Endothelial cell (in vitro differentiated cells): Measurements from ENCODE around the gene CACNA1H. TPM values are rescaled to one million over a fixed set of nuclear protein-coding genes. Genes with fewer than 3 reads are reported as not detected.

ENCODE experiments used
- DNase-seq: peaks from one replicate; pipeline ENCODE4 v3.0.0; 2021; ENCODE audit warnings: low spot score
- H3K27ac Mint-ChIP-seq: one replicate; pipeline ENCODE4 v1.8.0; 2021; ENCODE audit warnings: mixed read lengths, inconsistent platforms; ENCODE audit not compliant: unreplicated experiment
- H3K27me3 Mint-ChIP-seq: one replicate; pipeline ENCODE4 v1.8.0; 2021; ENCODE audit warnings: mild to moderate bottlenecking, moderate library complexity, mixed read lengths, inconsistent platforms; ENCODE audit not compliant: unreplicated experiment
- H3K36me3 Mint-ChIP-seq: one replicate; pipeline ENCODE4 v1.8.0; 2021; ENCODE audit warnings: mild to moderate bottlenecking, low read depth, mixed read lengths, inconsistent platforms; ENCODE audit not compliant: unreplicated experiment
- H3K4me1 Mint-ChIP-seq: one replicate; pipeline ENCODE4 v1.8.0; 2021; ENCODE audit warnings: mild to moderate bottlenecking, mixed read lengths, inconsistent platforms; ENCODE audit not compliant: unreplicated experiment
- H3K4me3 Mint-ChIP-seq: one replicate; pipeline ENCODE4 v1.8.0; 2021; ENCODE audit warnings: mild to moderate bottlenecking, mixed read lengths, inconsistent platforms; ENCODE audit not compliant: unreplicated experiment
- H3K9me3 Mint-ChIP-seq: one replicate; pipeline ENCODE4 v1.8.0; 2021; ENCODE audit warnings: mixed read lengths, inconsistent platforms; ENCODE audit not compliant: unreplicated experiment
- CTCF ChIP-seq: fragments of 200-600 bp; sonication (generic); IDR thresholded peaks from one replicate; pipeline ENCODE4 v1.5.0; 2021; ENCODE audit warnings: antibody characterized with exemption; ENCODE audit not compliant: unreplicated experiment
- total RNA-seq: library from RNA; stranded (reverse); fragmentation: NEBNext Ultra II Directional; extraction: Animal tissue kit (Norgen Biotek cat#: 25700); gene quantifications from one replicate; pipeline ENCODE4 v1.2.1, GENCODE V29; 2021; ENCODE audit not compliant: unreplicated experiment

CACNA1H gene
- total RNA-seq, 1 donor from 2014 or later: 3.4 TPM

DNA sequence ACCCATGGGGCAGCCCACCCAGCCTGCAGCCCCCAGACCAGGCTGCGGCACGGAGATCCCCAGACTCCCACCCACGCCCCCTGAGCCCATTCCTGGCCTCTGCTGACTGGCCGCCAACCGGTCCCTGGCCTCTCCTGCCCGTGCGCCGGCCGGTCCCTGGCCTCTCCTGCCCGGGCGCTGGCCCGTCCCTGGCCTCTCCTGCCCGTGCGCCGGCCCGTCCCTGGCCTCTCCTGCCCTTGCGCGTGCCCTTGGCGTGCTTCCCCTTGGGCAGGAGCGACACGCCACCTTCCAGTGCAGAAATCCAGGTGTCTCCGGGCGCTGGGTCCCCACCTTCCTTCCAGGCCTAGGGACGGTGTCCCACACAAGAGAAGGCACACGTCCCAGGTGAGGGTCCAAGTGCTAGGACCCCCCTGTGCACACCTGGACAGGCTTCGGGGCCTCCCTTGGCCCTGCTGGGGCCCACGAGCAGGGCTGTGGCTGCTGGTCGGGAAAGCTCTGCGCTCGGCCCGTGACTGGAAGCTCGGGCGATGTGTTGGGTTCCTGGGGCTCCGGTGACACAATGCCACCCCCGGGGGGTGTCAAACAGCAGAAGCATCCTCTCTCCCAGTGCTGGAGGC is 21.4 kb upstream of the CACNA1H start:
- Mint-ChIP-seq H3K27me3 (no peaks in the 10 kb centered on the region), H3K4me1 (no peaks in the 10 kb centered on the region), H3K9me3 (no peaks in the 10 kb centered on the region), H3K4me3 (no peak overlapping the region), H3K36me3 (no peaks in the 10 kb centered on the region), H3K27ac (no peak overlapping the region)
- DNase-seq: no peak
- no peak for TF ChIP-seq CTCF

DNA sequence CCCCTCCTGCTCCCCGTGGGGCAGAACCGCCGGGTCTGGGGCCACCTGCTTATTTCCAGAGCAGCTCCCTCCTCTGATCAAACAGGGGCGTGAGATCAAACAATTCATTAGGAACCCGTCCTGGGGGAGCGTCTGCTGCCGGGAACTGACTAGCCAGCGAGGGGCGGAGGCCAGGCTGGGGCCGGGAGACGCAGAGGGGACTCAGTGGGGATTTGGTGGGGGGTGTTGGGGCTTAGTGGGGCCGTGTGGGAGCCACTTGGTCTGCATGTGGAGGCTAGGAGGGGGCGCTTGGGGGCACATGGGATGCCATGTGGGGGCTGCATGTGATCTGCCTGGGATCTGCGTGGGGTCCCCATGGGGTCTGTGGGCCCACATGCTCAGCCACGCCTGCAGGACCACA is 20.5 kb upstream of the CACNA1H start:
- Mint-ChIP-seq H3K27ac (no peak overlapping the region), H3K4me1 (no peaks in the 10 kb centered on the region), H3K36me3 (no peaks in the 10 kb centered on the region), H3K27me3 (no peaks in the 10 kb centered on the region), H3K9me3 (no peaks in the 10 kb centered on the region), H3K4me3 (no peak overlapping the region)
- TF ChIP-seq CTCF: no peak
- no peak for DNase-seq

DNA sequence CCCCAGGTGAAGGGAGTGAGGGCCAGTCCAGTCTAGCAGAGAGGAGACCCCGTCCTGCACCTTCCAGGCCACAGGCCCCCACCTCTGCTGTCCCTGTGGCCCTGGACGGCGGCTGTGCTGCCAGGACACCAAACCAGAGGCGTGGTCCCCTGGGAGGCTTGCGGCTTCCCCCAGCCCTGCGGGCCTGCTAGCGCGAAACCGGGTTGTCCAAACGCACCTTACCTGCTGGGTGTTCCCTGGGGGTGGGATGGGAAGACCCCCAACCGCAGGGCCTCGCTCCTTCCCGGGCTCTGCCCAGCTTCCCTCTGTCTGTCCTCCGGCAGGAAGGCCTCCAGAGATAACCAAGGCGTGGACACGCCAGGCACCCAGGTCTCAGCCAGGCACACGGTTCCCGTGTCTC is 19.6 kb upstream of the CACNA1H start:
- Mint-ChIP-seq H3K27me3 (no peaks in the 10 kb centered on the region), H3K4me3 (no peak overlapping the region)

DNA sequence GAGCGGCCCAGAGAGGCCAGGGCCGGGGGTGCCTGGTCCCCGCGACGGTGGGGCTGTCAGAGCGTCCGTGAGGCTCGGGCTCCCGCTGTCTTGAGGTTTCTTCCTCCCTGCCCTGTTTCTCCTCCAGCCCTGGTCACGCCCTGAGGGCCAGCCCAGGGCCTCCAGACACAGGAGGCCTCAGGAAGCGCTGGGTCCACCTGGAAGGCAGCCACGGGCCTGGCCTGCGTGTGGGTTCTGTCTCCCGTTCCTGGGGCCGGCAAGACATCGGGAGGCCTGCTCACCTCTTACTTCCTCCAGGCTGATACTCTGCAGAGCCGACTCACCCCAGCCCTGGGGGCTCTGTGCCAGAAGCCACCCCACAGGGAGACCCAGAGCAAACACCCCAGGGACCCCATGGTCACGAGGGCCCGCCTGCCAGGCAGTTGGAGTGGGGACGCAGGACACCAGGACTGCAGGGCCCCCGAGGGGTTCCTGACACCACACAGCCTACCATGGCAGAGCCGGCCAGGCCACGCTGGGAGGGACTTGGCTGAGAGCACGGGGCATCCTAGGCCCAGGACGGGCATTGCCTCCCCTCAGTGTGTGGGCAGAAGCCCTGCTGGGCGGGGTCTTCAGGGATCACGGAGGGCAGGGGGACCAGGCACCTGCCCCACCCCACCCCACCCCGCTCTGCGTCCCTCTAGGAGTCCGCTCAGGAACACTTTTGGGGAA is 18.9 kb upstream of the CACNA1H start:
- TF ChIP-seq CTCF: no peak
- Mint-ChIP-seq H3K27ac (no peak overlapping the region), H3K36me3 (no peaks in the 10 kb centered on the region), H3K4me3 (no peak overlapping the region), H3K27me3 (no peaks in the 10 kb centered on the region), H3K4me1 (no peaks in the 10 kb centered on the region), H3K9me3 (no peaks in the 10 kb centered on the region)
- DNase-seq: no peak

More for the DNA sequence above, 19.6 kb upstream of the CACNA1H start:
- no peak for DNase-seq
- H3K9me3 Mint-ChIP-seq: no peaks in the 10 kb centered on the region
- H3K4me1 Mint-ChIP-seq: no peaks in the 10 kb centered on the region
- H3K36me3 Mint-ChIP-seq: no peaks in the 10 kb centered on the region
- no peak overlapping the region for H3K27ac Mint-ChIP-seq
- no peak for TF ChIP-seq CTCF

GRCh38 chr16:1134776-1135458 is 18.0 kb upstream of the CACNA1H start:
- H3K4me1 Mint-ChIP-seq: no peaks in the 10 kb centered on the region
- H3K9me3 Mint-ChIP-seq: no peaks in the 10 kb centered on the region
- H3K4me3 Mint-ChIP-seq: no peak overlapping the region
- no peaks in the 10 kb centered on the region for H3K36me3 Mint-ChIP-seq
- no peak overlapping the region for H3K27ac Mint-ChIP-seq
- H3K27me3 Mint-ChIP-seq: no peaks in the 10 kb centered on the region
- TF ChIP-seq CTCF: no peak
- DNase-seq: no peak
